HG02870 (cell line): ENCODE measurements around the gene FAM168B.

ENCODE experiments used
- ATAC-seq: cut with Tn5 transposase; IDR thresholded peaks from one replicate; pipeline ENCODE4 v1.9.1; 2021; ENCODE audit warnings: mild to moderate bottlenecking, moderate library complexity; ENCODE audit not compliant: unreplicated experiment

FAM168B gene

GRCh38 chr2:131027566-131028528, 65.4 kb downstream of the FAM168B start:
- ATAC-seq, result no peak

- ATAC-seq, result no peak
Measured at GRCh38 chr2:131026919-131027318, 66.3 kb downstream of the FAM168B start.

GRCh38 chr2:131023758-131024157, 69.5 kb downstream of the FAM168B start:
- ATAC-seq, result no peak

- no peak for ATAC-seq
Measured at GRCh38 chr2:131022731-131023130, 70.5 kb downstream of the FAM168B start.

GRCh38 chr2:131016826-131017741, 76.2 kb downstream of the FAM168B start:
- ATAC-seq, result no peak

- no peak for ATAC-seq
Measured at GRCh38 chr2:131015764-131016163, 77.5 kb downstream of the FAM168B start.

GRCh38 chr2:131014141-131014540, 79.1 kb downstream of the FAM168B start:
- ATAC-seq, result no peak

- ATAC-seq, result no peak
Measured at GRCh38 chr2:131011486-131011885, 81.8 kb downstream of the FAM168B start.

- ATAC-seq, result no peak
Measured at GRCh38 chr2:131010566-131010965, 82.7 kb downstream of the FAM168B start.

GRCh38 chr2:131009713-131010475, 83.4 kb downstream of the FAM168B start:
- ATAC-seq, result no peak

GRCh38 chr2:131008967-131009366, 84.3 kb downstream of the FAM168B start:
- no peak for ATAC-seq

- no peak for ATAC-seq
Measured at GRCh38 chr2:131006561-131006960, 86.7 kb downstream of the FAM168B start.

- ATAC-seq, result no peak
Measured at GRCh38 chr2:131005216-131005935, 87.9 kb downstream of the FAM168B start.

GRCh38 chr2:131004446-131005209, 88.6 kb downstream of the FAM168B start:
- no peak for ATAC-seq

GRCh38 chr2:130998561-130998960, 94.7 kb downstream of the FAM168B start:
- ATAC-seq, result no peak
